SK-N-SH (cell line): ENCODE data around the gene DDAH2. TPM values are rescaled to one million over a fixed set of nuclear protein-coding genes. Genes with fewer than 3 reads are reported as not detected.

Experiments used
- CTCF ChIA-PET: fragments of 300-600, 350-600 bp; formaldehyde crosslinking; extraction: SDS; loops from one replicate; lab custom pipeline; 2021; lab: Yijun Ruan, JAX
- POLR2A ChIA-PET: fragments of 350-600 bp; sonication (Branson Sonifier 250); formaldehyde crosslinking; extraction: SDS; loops from one replicate; lab custom pipeline; 2020; ENCODE audit warnings: antibody characterized with exemption, inconsistent platforms; lab: Yijun Ruan, JAX
- DNase-seq: peaks from one replicate; pipeline ENCODE4 v3.0.0; 2012
- H2AFZ ChIP-seq: fragments of 200-600 bp; sonication (generic); 2 replicates; pipeline ENCODE4 v1.8.1; 2016; ENCODE audit warnings: antibody characterized with exemption, mild to moderate bottlenecking, low read depth
- H3F3A ChIP-seq: fragments of 200-600 bp; sonication (generic); replicated peaks from 2 replicates; pipeline ENCODE3; 2016; ENCODE audit warnings: antibody characterized with exemption, mild to moderate bottlenecking; ENCODE audit not compliant: insufficient read depth
- H3K27ac ChIP-seq, 2 experiments: fragments of 200-500 bp in 1 of 2; fragments of 200-600 bp in 1 of 2; sonication (Bioruptor generic) in 1 of 2; sonication (generic), shearing (Covaris generic) in 1 of 2; 2 replicates each; pipeline versions ENCODE4 v1.5.1 to v1.6.1; 2014 to 2016; ENCODE audit warnings: low read depth in 2 of 2, inconsistent platforms in 1 of 2, low read length in 1 of 2, mild to moderate bottlenecking in 1 of 2, mixed read lengths in 1 of 2
- H3K27me3 ChIP-seq: fragments of 200-600 bp; sonication (generic), shearing (Covaris generic); 2 replicates; pipeline ENCODE4 v1.6.1; 2016; ENCODE audit warnings: mixed run types; ENCODE audit not compliant: insufficient read depth
- H3K36me3 ChIP-seq, 2 experiments: fragments of 200-500 bp in 1 of 2; fragments of 200-600 bp in 1 of 2; sonication (Bioruptor generic) in 1 of 2; sonication (generic) in 1 of 2; replicated peaks in 1 of 2; 2 replicates each; pipeline versions ENCODE3 to v1.5.1; 2014 to 2016; ENCODE audit warnings: low read length in 1 of 2, mild to moderate bottlenecking in 1 of 2; ENCODE audit not compliant: insufficient read depth in 2 of 2, control insufficient read depth in 1 of 2
- H3K4me1 ChIP-seq, 2 experiments: fragments of 200-500 bp in 1 of 2; fragments of 200-600 bp in 1 of 2; sonication (Bioruptor generic) in 1 of 2; sonication (generic), shearing (Covaris generic) in 1 of 2; 2 replicates each; pipeline versions ENCODE4 v1.5.1 to v1.6.1; 2014 to 2016; ENCODE audit warnings: low read depth in 1 of 2, low read length in 1 of 2, mixed run types in 1 of 2; ENCODE audit not compliant: insufficient read depth in 2 of 2, control insufficient read depth in 1 of 2
- H3K4me2 ChIP-seq: fragments of 200-600 bp; sonication (generic), shearing (Covaris generic); 2 replicates; pipeline ENCODE4 v1.6.1; 2017; ENCODE audit warnings: mixed run types
- H3K4me3 ChIP-seq, 2 experiments: fragments of 200-500 bp in 1 of 2; fragments of 200-600 bp in 1 of 2; sonication (Bioruptor generic) in 1 of 2; sonication (generic), shearing (Covaris generic) in 1 of 2; 2 replicates each; pipeline versions ENCODE4 v1.5.1 to v1.8.1; 2014 to 2016; ENCODE audit warnings: low read depth in 2 of 2, inconsistent platforms in 1 of 2, low read length in 1 of 2, mild to moderate bottlenecking in 1 of 2, mixed read lengths in 1 of 2, moderate library complexity in 1 of 2
- H3K79me2 ChIP-seq: fragments of 200-600 bp; sonication (generic); 2 replicates; pipeline ENCODE4 v1.8.1; 2017; ENCODE audit warnings: mild to moderate bottlenecking; ENCODE audit not compliant: insufficient read depth
- H3K9ac ChIP-seq: fragments of 200-600 bp; sonication (generic); 2 replicates; pipeline ENCODE4 v1.6.1; 2017; ENCODE audit warnings: mixed run types
- H3K9me2 ChIP-seq: fragments of 200-600 bp; sonication (generic); 2 replicates; pipeline ENCODE4 v1.6.1; 2017; ENCODE audit warnings: mixed run types
- H3K9me3 ChIP-seq: fragments of 200-600 bp; sonication (generic); 2 replicates; pipeline ENCODE4 v1.6.1; 2017; ENCODE audit warnings: mixed run types, mild to moderate bottlenecking, moderate library complexity
- H4K20me1 ChIP-seq: fragments of 200-600 bp; sonication (generic); 2 replicates; pipeline ENCODE4 v1.6.1; 2017; ENCODE audit warnings: mild to moderate bottlenecking, mixed run types; ENCODE audit not compliant: insufficient read depth
- ELF1 ChIP-seq: IDR thresholded peaks from 2 replicates; pipeline ENCODE4 v1.4.0; 2012
- FOXM1 ChIP-seq: IDR thresholded peaks from 2 replicates; pipeline ENCODE4 v1.4.0; 2012; ENCODE audit warnings: low read depth, mild to moderate bottlenecking
- GATA2 ChIP-seq: sonication (generic); formaldehyde crosslinking; IDR thresholded peaks from 2 replicates; pipeline ENCODE4 v1.5.0; 2020; ENCODE audit warnings: mild to moderate bottlenecking, missing genetic modification reagents
- IRF3 ChIP-seq: fragments of 150-350 bp; IDR thresholded peaks from 2 replicates; pipeline ENCODE4 v1.6.1; 2016; ENCODE audit warnings: mild to moderate bottlenecking, low read depth, low read length
- MAX ChIP-seq: IDR thresholded peaks from 2 replicates; pipeline ENCODE4 v1.4.0; 2012; ENCODE audit warnings: low read depth
- MEF2A ChIP-seq: IDR thresholded peaks from 2 replicates; pipeline ENCODE4 v1.4.0; 2012; ENCODE audit warnings: low read depth, borderline replicate concordance
- MXI1 ChIP-seq: IDR thresholded peaks from 2 replicates; pipeline ENCODE4 v1.6.1; 2012; ENCODE audit warnings: mild to moderate bottlenecking, low read depth, low read length, improper control_type of control experiment
- NFIC ChIP-seq: IDR thresholded peaks from 2 replicates; pipeline ENCODE4 v1.4.0; 2012; ENCODE audit warnings: borderline replicate concordance
- POLR2AphosphoS5 ChIP-seq: IDR thresholded peaks from 2 replicates; pipeline ENCODE4 v1.6.1; 2012; ENCODE audit warnings: low read depth, low read length
- REST ChIP-seq: IDR thresholded peaks from 2 replicates; pipeline ENCODE4 v1.6.1; 2012; ENCODE audit warnings: mild to moderate bottlenecking, low read depth, low read length, moderate library complexity
- SMC3 ChIP-seq: IDR thresholded peaks from 2 replicates; pipeline ENCODE4 v1.6.1; 2012; ENCODE audit warnings: low read depth, low read length, improper control_type of control experiment
- TEAD4 ChIP-seq: IDR thresholded peaks from 2 replicates; pipeline ENCODE4 v1.4.0; 2012; ENCODE audit warnings: mild to moderate bottlenecking, borderline replicate concordance; ENCODE audit not compliant: insufficient read depth
- USF2 ChIP-seq: fragments of 150-350 bp; IDR thresholded peaks from 2 replicates; pipeline ENCODE4 v1.6.1; 2017; ENCODE audit warnings: antibody characterized with exemption, low read length, low read depth, borderline replicate concordance
- WGBS: methylation state at CpG from one replicate; pipeline ENCODE4 v1.1.6; 2017; ENCODE audit warnings: low lambda C conversion rate; 5-methylcytosine and 5-hydroxymethylcytosine counted together
- polyA plus RNA-seq, 3 experiments: library from polyadenylated mRNA; depleted of rRNA; stranded (reverse); fragments of >200 nt; gene quantifications; 2 replicates each; pipeline ENCODE4 v1.2.3, GENCODE V29; 2012
- TF ChIP-seq, protein P1 (sequence below): IDR thresholded peaks from 2 replicates; pipeline ENCODE4; 2012
- TF ChIP-seq, protein P2 (sequence below): fragments of 200-600 bp; sonication (generic); IDR thresholded peaks from 2 replicates; pipeline ENCODE4 v1.6.1; 2017; ENCODE audit warnings: antibody characterized with exemption, mild to moderate bottlenecking, moderate library complexity

Gene DDAH2
- polyA plus RNA-seq, 1 of the 3 experiments (the other 2 are of a cell fraction) = 180 TPM

- no peak for TF ChIP-seq REST
- no peak for TF ChIP-seq MXI1
- no peak for TF ChIP-seq ELF1
- TF ChIP-seq GATA2 (CRISPR knock-in tag) = no peak
- no peak for TF ChIP-seq NFIC
- TF ChIP-seq, protein P1, sequence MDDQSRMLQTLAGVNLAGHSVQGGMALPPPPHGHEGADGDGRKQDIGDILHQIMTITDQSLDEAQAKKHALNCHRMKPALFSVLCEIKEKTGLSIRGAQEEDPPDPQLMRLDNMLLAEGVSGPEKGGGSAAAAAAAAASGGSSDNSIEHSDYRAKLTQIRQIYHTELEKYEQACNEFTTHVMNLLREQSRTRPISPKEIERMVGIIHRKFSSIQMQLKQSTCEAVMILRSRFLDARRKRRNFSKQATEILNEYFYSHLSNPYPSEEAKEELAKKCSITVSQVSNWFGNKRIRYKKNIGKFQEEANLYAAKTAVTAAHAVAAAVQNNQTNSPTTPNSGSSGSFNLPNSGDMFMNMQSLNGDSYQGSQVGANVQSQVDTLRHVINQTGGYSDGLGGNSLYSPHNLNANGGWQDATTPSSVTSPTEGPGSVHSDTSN = no peak
- no peak for TF ChIP-seq TEAD4
- TF ChIP-seq MAX = no peak
- TF ChIP-seq POLR2AphosphoS5 = no peak
Observed at GRCh38 chr6:31723245-31723979, 5.7 kb downstream of the DDAH2 start, which contains the start of gene MPIG6B (continued).

DNA sequence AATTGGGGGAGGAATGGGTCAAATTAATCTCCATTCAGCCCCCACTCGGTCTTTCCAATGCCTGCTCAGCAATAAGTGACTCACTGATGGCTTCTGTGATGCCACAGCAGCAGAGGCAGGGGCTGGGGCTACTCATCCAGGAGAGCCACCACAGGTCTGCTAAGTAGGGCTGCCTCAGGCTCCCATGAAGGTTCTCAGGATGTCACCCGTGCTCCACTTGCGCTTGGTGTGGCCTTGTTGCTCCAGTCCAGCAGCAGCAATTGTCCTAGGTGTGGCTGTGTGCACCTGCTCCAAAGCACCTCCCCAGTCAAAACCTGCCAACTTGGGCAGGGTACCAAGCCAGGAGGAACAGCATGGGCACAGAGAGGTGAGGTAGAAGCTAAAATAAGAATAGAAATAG is 6.9 kb downstream of the DDAH2 start:
- POLR2A ChIA-PET = no interaction called here

More for the DNA sequence above, 6.9 kb downstream of the DDAH2 start:
- H3K9me2 ChIP-seq = no peaks in the 10 kb centered on the region
- no peaks in the 10 kb centered on the region for H3K9me3 ChIP-seq
- H3K36me3 ChIP-seq = peaks cover 9 to 16% of the 10 kb centered on the region in 2 experiments
- 74% methylated on average over 3 of the region's 3 CpGs for WGBS
- CTCF ChIA-PET = interaction anchor here (1.0 kb wide), 1 partner anchor 69 kb away, joined by 5 read pairs; no protein-coding TSS in a partner anchor
- no peak overlapping the region for H3K4me3 ChIP-seq
- no peaks in the 10 kb centered on the region for H3F3A ChIP-seq
- no peak overlapping the region for H2AFZ ChIP-seq
- no peaks in the 10 kb centered on the region for H4K20me1 ChIP-seq
- H3K79me2 ChIP-seq = no peaks in the 10 kb centered on the region
- no peak overlapping the region for H3K27ac ChIP-seq
- no peak for DNase-seq
- no peak overlapping the region for H3K4me2 ChIP-seq
- H3K4me1 ChIP-seq = no peaks in the 10 kb centered on the region
- no peaks in the 10 kb centered on the region for H3K27me3 ChIP-seq
- TF ChIP-seq MEF2A = no peak
- TF ChIP-seq SMC3 = no peak
- no peak for TF ChIP-seq FOXM1
- no peak for TF ChIP-seq IRF3
- TF ChIP-seq USF2 = no peak
- TF ChIP-seq, protein P2, sequence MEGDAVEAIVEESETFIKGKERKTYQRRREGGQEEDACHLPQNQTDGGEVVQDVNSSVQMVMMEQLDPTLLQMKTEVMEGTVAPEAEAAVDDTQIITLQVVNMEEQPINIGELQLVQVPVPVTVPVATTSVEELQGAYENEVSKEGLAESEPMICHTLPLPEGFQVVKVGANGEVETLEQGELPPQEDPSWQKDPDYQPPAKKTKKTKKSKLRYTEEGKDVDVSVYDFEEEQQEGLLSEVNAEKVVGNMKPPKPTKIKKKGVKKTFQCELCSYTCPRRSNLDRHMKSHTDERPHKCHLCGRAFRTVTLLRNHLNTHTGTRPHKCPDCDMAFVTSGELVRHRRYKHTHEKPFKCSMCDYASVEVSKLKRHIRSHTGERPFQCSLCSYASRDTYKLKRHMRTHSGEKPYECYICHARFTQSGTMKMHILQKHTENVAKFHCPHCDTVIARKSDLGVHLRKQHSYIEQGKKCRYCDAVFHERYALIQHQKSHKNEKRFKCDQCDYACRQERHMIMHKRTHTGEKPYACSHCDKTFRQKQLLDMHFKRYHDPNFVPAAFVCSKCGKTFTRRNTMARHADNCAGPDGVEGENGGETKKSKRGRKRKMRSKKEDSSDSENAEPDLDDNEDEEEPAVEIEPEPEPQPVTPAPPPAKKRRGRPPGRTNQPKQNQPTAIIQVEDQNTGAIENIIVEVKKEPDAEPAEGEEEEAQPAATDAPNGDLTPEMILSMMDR = no peak
- H3K9ac ChIP-seq = no peak overlapping the region
